Smooth muscle cell (in vitro differentiated cells): ENCODE measurements around the gene LRBA. TPM values are rescaled to one million over a fixed set of nuclear protein-coding genes. Genes with fewer than 3 reads are reported as not detected.

Source experiments
- DNase-seq: peaks from one replicate; lab custom pipeline; 2025; ENCODE audit not compliant: unreplicated experiment; lab: John Stamatoyannopoulos, UW
- H2AFZ ChIP-seq: fragments of 200-600 bp; sonication (generic); 2 replicates; pipeline ENCODE4 v1.6.0; 2016; ENCODE audit warnings: antibody characterized with exemption, low read depth, mild to moderate bottlenecking
- H3F3A ChIP-seq: fragments of 200-600 bp; sonication (generic); 2 replicates; pipeline ENCODE4 v1.6.0; 2017; ENCODE audit warnings: antibody characterized with exemption, low read depth
- H3K27ac ChIP-seq: fragments of 200-600 bp; sonication (generic); 2 replicates; pipeline ENCODE4 v1.5.1; 2016; ENCODE audit warnings: low read depth, mild to moderate bottlenecking
- H3K27me3 ChIP-seq: fragments of 200-600 bp; sonication (generic); 2 replicates; pipeline ENCODE4 v1.6.1; 2016; ENCODE audit warnings: low read depth, mild to moderate bottlenecking
- H3K36me3 ChIP-seq: fragments of 200-600 bp; sonication (generic); 2 replicates; pipeline ENCODE4 v1.5.1; 2016; ENCODE audit warnings: low read depth
- H3K4me1 ChIP-seq: fragments of 200-600 bp; sonication (generic); 2 replicates; pipeline ENCODE4 v1.5.1; 2016; ENCODE audit warnings: low read depth
- H3K4me2 ChIP-seq: fragments of 200-600 bp; sonication (generic); 2 replicates; pipeline ENCODE4 v1.6.0; 2016; ENCODE audit warnings: mild to moderate bottlenecking
- H3K4me3 ChIP-seq: fragments of 200-600 bp; sonication (generic); 2 replicates; pipeline ENCODE4 v1.5.1; 2016; ENCODE audit warnings: mild to moderate bottlenecking
- H3K79me2 ChIP-seq: fragments of 200-600 bp; sonication (generic); 2 replicates; pipeline ENCODE4 v1.6.0; 2016; ENCODE audit warnings: low read depth, mild to moderate bottlenecking
- H3K9ac ChIP-seq: fragments of 200-600 bp; sonication (generic); 2 replicates; pipeline ENCODE4 v1.6.0; 2016; ENCODE audit warnings: low read depth
- H3K9me3 ChIP-seq: fragments of 200-600 bp; sonication (generic); replicated peaks from 2 replicates; pipeline ENCODE4 v1.5.1; 2016; ENCODE audit warnings: low read depth
- H4K20me1 ChIP-seq: fragments of 200-600 bp; sonication (generic); 2 replicates; pipeline ENCODE4 v1.6.0; 2016; ENCODE audit warnings: low read depth
- WGBS: methylation state at CpG from one replicate; pipeline ENCODE4 v1.1.7; 2016; ENCODE audit warnings: low lambda C conversion rate; 5-methylcytosine and 5-hydroxymethylcytosine counted together
- polyA plus RNA-seq: library from polyadenylated mRNA; unstranded; fragments of >200 nt; fragmentation: Nextera tagmentation; extraction: Ambion mirVana; gene quantifications from 2 replicates; pipeline ENCODE4 v1.2.1, GENCODE V29; 2016
- total RNA-seq: library from RNA; depleted of rRNA; stranded (reverse); fragments of >200 nt; gene quantifications from 2 replicates; pipeline ENCODE4 v1.2.3, GENCODE V29; 2014
- TF ChIP-seq, protein P1 (sequence below): fragments of 200-600 bp; sonication (generic); IDR thresholded peaks from 2 replicates; pipeline ENCODE4 v1.5.1; 2017; ENCODE audit warnings: borderline replicate concordance, mild to moderate bottlenecking, antibody characterized with exemption; ENCODE audit not compliant: insufficient read depth, poor library complexity, severe bottlenecking

Gene LRBA
- total and polyA plus RNA-seq, 2 experiments from 2014 or later, result 1.6 to 26.2 TPM

DNA sequence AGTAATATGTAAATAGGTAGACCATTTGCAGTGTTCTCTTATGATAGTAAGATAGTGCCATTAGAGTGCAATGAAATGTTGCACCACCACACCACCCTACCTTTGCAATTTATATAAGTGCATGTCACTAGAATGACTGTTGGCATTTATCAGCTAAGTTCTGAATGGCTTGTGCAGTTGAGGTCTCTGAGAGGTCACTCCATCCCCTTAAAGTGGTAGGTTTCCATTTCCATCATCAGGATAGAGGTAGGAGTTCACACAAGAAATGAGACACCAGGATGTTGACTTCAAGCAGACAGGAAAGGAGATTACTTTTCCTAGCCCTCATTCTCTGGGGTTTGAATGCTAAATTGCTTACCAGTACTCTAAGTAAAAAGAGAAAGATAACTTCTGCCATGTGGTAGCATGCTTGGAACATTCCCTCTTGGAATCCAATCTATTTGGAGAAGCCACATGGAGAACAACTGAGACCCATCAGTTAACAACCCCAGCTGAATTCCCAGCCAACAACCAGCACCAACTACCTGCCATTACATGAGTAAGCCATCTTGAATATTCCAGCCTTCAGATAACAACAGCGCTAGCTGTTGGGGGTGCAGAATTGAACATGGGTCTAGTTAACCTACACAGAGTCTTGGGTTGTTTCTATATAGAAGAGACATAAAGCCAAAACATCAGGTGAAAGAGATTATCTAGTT lies 6.7 kb upstream of the LRBA start:
- Histone ChIP-seq H3K4me1 (no peaks in the 10 kb centered on the region), H3K27me3 (no peaks in the 10 kb centered on the region), H3K9me3 (no peaks in the 10 kb centered on the region), H3F3A (no peaks in the 10 kb centered on the region), H3K27ac (no peak overlapping the region), H3K79me2 (no peaks in the 10 kb centered on the region), H3K4me3 (no peak overlapping the region), H3K4me2 (no peak overlapping the region), H3K9ac (no peak overlapping the region), H4K20me1 (no peaks in the 10 kb centered on the region), H3K36me3 (no peaks in the 10 kb centered on the region), H2AFZ (no peak overlapping the region)
- WGBS, result 93% methylated on average over 1 of the region's 1 CpG
- DNase-seq, result no peak
- TF ChIP-seq, protein P1, sequence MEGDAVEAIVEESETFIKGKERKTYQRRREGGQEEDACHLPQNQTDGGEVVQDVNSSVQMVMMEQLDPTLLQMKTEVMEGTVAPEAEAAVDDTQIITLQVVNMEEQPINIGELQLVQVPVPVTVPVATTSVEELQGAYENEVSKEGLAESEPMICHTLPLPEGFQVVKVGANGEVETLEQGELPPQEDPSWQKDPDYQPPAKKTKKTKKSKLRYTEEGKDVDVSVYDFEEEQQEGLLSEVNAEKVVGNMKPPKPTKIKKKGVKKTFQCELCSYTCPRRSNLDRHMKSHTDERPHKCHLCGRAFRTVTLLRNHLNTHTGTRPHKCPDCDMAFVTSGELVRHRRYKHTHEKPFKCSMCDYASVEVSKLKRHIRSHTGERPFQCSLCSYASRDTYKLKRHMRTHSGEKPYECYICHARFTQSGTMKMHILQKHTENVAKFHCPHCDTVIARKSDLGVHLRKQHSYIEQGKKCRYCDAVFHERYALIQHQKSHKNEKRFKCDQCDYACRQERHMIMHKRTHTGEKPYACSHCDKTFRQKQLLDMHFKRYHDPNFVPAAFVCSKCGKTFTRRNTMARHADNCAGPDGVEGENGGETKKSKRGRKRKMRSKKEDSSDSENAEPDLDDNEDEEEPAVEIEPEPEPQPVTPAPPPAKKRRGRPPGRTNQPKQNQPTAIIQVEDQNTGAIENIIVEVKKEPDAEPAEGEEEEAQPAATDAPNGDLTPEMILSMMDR, result no peak

DNA sequence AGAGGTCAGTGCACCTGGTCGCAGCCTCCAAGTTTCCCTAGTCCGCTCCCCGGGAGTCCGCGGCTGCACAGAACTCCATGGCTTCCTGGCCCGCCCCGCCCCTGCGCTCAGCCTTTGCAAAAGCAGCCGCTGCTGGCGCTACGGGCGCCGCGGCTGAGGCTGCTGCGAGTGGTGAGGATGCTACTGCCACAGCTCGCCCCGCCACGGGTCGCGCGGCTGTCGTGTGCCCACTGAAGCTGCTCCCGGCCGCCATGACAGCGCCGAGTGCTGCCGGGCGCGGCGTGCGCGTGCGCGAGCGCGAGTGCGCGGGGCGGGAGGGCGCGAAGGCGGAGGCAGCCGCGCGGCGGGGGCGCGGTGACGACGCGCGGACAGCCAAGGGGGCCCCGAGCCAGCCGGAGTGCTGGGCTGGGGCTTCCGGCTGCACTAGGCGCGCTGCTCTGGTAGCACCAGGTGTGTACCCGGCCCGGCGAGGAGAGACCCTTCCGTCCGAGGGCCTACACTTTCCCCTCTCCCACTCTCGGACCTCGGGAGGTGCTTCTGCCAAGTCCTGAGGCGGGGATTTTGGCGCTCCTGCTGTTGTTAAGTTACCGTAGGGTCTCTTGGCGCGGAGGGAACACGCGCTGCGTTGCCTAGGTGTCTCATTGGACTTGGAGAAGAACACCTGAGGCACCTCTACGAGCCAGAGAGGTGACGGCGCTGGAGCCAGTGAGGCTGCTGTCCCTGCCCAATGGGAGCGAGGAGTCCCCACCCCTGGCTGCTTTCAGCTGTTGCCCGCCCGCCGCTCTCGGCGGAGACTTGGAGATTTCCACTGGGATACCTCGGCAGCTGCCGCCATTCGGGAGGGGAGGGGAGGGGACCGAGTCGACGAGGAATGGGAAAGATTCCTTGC lies 619 bp upstream of the LRBA start:
- peak overlapping the region; percentile 87 for H3K9ac ChIP-seq
- peaks cover 15% of the 10 kb centered on the region for H3K4me1 ChIP-seq
- peaks cover 3% of the 10 kb centered on the region for H3K79me2 ChIP-seq
- H3K4me3 ChIP-seq, result peak overlapping the region; percentile 98
- H3K9me3 ChIP-seq, result no peaks in the 10 kb centered on the region
- TF ChIP-seq, protein P1, result no peak
- H3K4me2 ChIP-seq, result peak overlapping the region; percentile 91
- no peaks in the 10 kb centered on the region for H3K27me3 ChIP-seq
- H3K27ac ChIP-seq, result peak overlapping the region; percentile 85
- WGBS, result under 1% methylated on average over 77 of the region's 87 CpGs
- peak overlapping the region; percentile 98 for H2AFZ ChIP-seq
- DNase-seq, result peak; percentile 64
- H3K36me3 ChIP-seq, result no peaks in the 10 kb centered on the region
- peaks cover 9% of the 10 kb centered on the region for H4K20me1 ChIP-seq
- no peaks in the 10 kb centered on the region for H3F3A ChIP-seq

DNA sequence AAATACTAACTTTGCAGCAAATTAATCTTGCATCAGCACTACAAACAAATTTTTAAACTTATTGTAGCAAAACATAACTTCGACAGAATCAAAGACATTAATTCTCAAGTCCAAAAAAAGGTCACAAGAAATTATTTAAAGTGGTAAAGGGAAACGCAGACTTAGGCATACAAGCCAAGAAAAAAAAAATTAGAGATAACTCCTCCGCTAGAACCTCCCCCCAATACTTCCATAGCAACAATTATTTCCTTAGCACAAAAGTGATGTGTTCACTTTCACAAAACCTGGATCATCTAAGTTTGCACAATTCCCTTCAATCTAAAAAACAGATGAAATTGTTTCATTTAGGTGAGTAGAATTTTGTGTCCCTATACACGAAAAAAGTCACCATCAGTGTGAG lies 1.1 kb downstream of the LRBA start:
- WGBS, result 32% methylated on average over 4 of the region's 4 CpGs
- Histone ChIP-seq H3K36me3 (no peaks in the 10 kb centered on the region), H2AFZ (peak overlapping the region; percentile 98), H3K4me2 (peak overlapping the region; percentile 91), H3K79me2 (peaks cover 3% of the 10 kb centered on the region), H3K27ac (no peak overlapping the region), H3F3A (no peaks in the 10 kb centered on the region), H3K4me1 (peaks cover 15% of the 10 kb centered on the region), H3K9ac (no peak overlapping the region), H3K4me3 (peak overlapping the region; percentile 98), H3K9me3 (no peaks in the 10 kb centered on the region), H4K20me1 (peaks cover 9% of the 10 kb centered on the region), H3K27me3 (no peaks in the 10 kb centered on the region)
- DNase-seq, result no peak
- TF ChIP-seq, protein P1, result no peak
